K562 (cell line): ENCODE data around the gene HPD. TPM values are rescaled to one million over a fixed set of nuclear protein-coding genes. Genes with fewer than 3 reads are reported as not detected.

Source experiments
- ATAC-seq: fragments of 200-7000 bp; cut with Tn5 transposase; 3 replicates; pipeline ENCODE4 v1.9.1; 2020; ENCODE audit warnings: moderate library complexity
- BruUV-seq: library from RNA; stranded (reverse); fragments of 400-500 nt; replicated peaks from 2 replicates; lab custom pipeline; 2021; lab: Mats Ljungman, UMichigan
- CTCF ChIA-PET: fragments of 300-600 bp; formaldehyde crosslinking; extraction: SDS; loops from one replicate; lab custom pipeline; 2021; ENCODE audit warnings: low intra/inter-chr PET ratio; lab: Yijun Ruan, JAX
- POLR2A ChIA-PET: fragments of 300-600, 350-650 bp; sonication (Branson Sonifier 250); formaldehyde crosslinking; extraction: SDS; loops from one replicate; lab custom pipeline; 2021; ENCODE audit warnings: antibody characterized with exemption, inconsistent platforms; lab: Yijun Ruan, JAX
- DNase-seq, 4 experiments: peaks; one replicate each; pipeline versions ENCODE4 v3.0.0 to v3.0.0-alpha.2; 2011 to 2018; ENCODE audit warnings: low spot score in 3 of 4, mixed read lengths in 3 of 4; ENCODE audit errors: extremely low read depth in 1 of 4
- FAIRE-seq: peaks from 2 replicates; lab custom pipeline; 2011; peaks lifted over from hg19 to GRCh38; lab: Jason Lieb, UNC
- H2AFZ ChIP-seq: 2 replicates; pipeline ENCODE4 v1.6.0; 2011; ENCODE audit warnings: low read depth, low read length, control low read depth, inconsistent platforms
- H3K27ac ChIP-seq: fragments of 200-600 bp; 3 replicates; pipeline ENCODE4 v1.8.0; 2011; ENCODE audit warnings: low read depth, mild to moderate bottlenecking, control low read depth, inconsistent platforms, low read length, moderate library complexity, mixed read lengths; ENCODE audit errors: extremely low read depth
- H3K27me3 ChIP-seq, 2 experiments: fragments of 300-600 bp in 1 of 2; 2 replicates in 1 of 2; 3 replicates in 1 of 2; pipeline versions ENCODE4 v1.6.0 to v1.8.0; 2011; ENCODE audit warnings: inconsistent platforms in 2 of 2, low read length in 2 of 2, mild to moderate bottlenecking in 1 of 2, mixed read lengths in 1 of 2, moderate library complexity in 1 of 2; ENCODE audit not compliant: control insufficient read depth in 2 of 2, insufficient read depth in 2 of 2
- H3K36me3 ChIP-seq: fragments of 300-600 bp; 3 replicates; pipeline ENCODE4 v1.8.0; 2011; ENCODE audit warnings: mild to moderate bottlenecking, low read length, inconsistent platforms; ENCODE audit not compliant: control insufficient read depth, insufficient read depth
- H3K4me1 ChIP-seq, 2 experiments: fragments of 200-600 bp in 1 of 2; replicated peaks in 1 of 2; 2 replicates in 1 of 2; 3 replicates in 1 of 2; pipeline versions ENCODE4 v1.5.1 to v1.8.0; 2011; ENCODE audit warnings: inconsistent platforms in 2 of 2, low read length in 2 of 2, mild to moderate bottlenecking in 1 of 2, mixed read lengths in 1 of 2, moderate library complexity in 1 of 2; ENCODE audit not compliant: control insufficient read depth in 2 of 2, insufficient read depth in 2 of 2
- H3K4me2 ChIP-seq: 2 replicates; pipeline ENCODE4 v1.6.1; 2011; ENCODE audit warnings: low read length, control low read depth, inconsistent platforms, mixed read lengths; ENCODE audit not compliant: insufficient read depth
- H3K4me3 ChIP-seq: fragments of 200-600 bp; sonication (generic), shearing (Covaris generic); 2 replicates; pipeline ENCODE4 v1.5.1; 2016; ENCODE audit warnings: control low read depth, inconsistent platforms
- H3K79me2 ChIP-seq: fragments of 200-600 bp; 3 replicates; pipeline ENCODE4 v1.8.0; 2011; ENCODE audit warnings: low read length, inconsistent platforms; ENCODE audit not compliant: control insufficient read depth, insufficient read depth
- H3K9ac ChIP-seq, 2 experiments: 2 replicates each; pipeline versions ENCODE4 v1.6.0 to v1.6.1; 2011; ENCODE audit warnings: low read depth in 2 of 2, low read length in 2 of 2, control low read depth in 1 of 2, inconsistent platforms in 1 of 2, mild to moderate bottlenecking in 1 of 2, mixed read lengths in 1 of 2; ENCODE audit not compliant: insufficient read depth in 1 of 2
- H3K9me1 ChIP-seq: one replicate; pipeline ENCODE4 v1.6.0; 2011; ENCODE audit warnings: inconsistent platforms, mild to moderate bottlenecking, low read length, moderate library complexity; ENCODE audit not compliant: control insufficient read depth, insufficient read depth
- H3K9me3 ChIP-seq: replicated peaks from 2 replicates; pipeline ENCODE4 v1.5.1; 2011; ENCODE audit warnings: low read depth, low read length, inconsistent platforms; ENCODE audit not compliant: control insufficient read depth, insufficient read depth
- H4K20me1 ChIP-seq: replicated peaks from 2 replicates; pipeline ENCODE4 v1.6.1; 2011; ENCODE audit warnings: low read length, inconsistent platforms, mixed read lengths; ENCODE audit not compliant: control insufficient read depth, insufficient read depth
- CBFA2T3 ChIP-seq: fragments of 450-650 bp; IDR thresholded peaks from 2 replicates; pipeline ENCODE4 v1.6.1; 2017
- CXXC5 ChIP-seq: fragments of 250-450 bp; sonication (Bioruptor Pico); IDR thresholded peaks from 2 replicates; pipeline ENCODE4 v1.8.0; 2022; ENCODE audit warnings: inconsistent platforms, mild to moderate bottlenecking, moderate library complexity
- GABPB1 ChIP-seq: sonication (generic); formaldehyde crosslinking; IDR thresholded peaks from 2 replicates; pipeline ENCODE4 v1.8.0; 2022; ENCODE audit warnings: mild to moderate bottlenecking, missing genetic modification reagents
- HDAC1 ChIP-seq, 2 experiments: fragments of 450-650 bp; IDR thresholded peaks; 2 replicates each; pipeline ENCODE4 v1.6.1; 2016 to 2017; ENCODE audit warnings: inconsistent platforms in 1 of 2, mild to moderate bottlenecking in 1 of 2, moderate library complexity in 1 of 2
- JUNB ChIP-seq: fragments of 450-650 bp; formaldehyde crosslinking; conservative IDR thresholded peaks from 2 replicates; pipeline ENCODE4 v1.4.0; 2020; ENCODE audit warnings: mild to moderate bottlenecking
- JUND ChIP-seq, 2 experiments: IDR thresholded peaks; 2 replicates in 1 of 2; 3 replicates in 1 of 2; pipeline ENCODE4 v1.6.1; 2011; ENCODE audit warnings: borderline replicate concordance in 2 of 2, low read depth in 2 of 2, low read length in 2 of 2, improper control_type of control experiment in 1 of 2, missing biosample characterization in 1 of 2, missing genetic modification characterization in 1 of 2, missing genetic modification reagents in 1 of 2
- PHF21A ChIP-seq: fragments of 450-650 bp; IDR thresholded peaks from 2 replicates; pipeline ENCODE4 v1.6.1; 2017; ENCODE audit warnings: low read depth, borderline replicate concordance
- POLR2AphosphoS5 ChIP-seq: IDR thresholded peaks from 2 replicates; pipeline ENCODE4 v1.6.1; 2011; ENCODE audit warnings: mild to moderate bottlenecking, low read depth, low read length, moderate library complexity; ENCODE audit not compliant: control insufficient read depth, insufficient read depth
- POLR2G ChIP-seq: fragments of 200-400 bp; formaldehyde crosslinking; IDR thresholded peaks from 2 replicates; pipeline ENCODE4 v1.6.1; 2017; ENCODE audit warnings: low read depth, mild to moderate bottlenecking, antibody characterized with exemption, low read length, moderate library complexity
- TAF1 ChIP-seq: IDR thresholded peaks from 2 replicates; pipeline ENCODE4 v1.6.1; 2011; ENCODE audit warnings: mild to moderate bottlenecking, low read length, moderate library complexity; ENCODE audit not compliant: insufficient read depth, control insufficient read depth, severe bottlenecking; ENCODE audit errors: extremely low read depth
- WGBS: fragments of 100-300 bp; shearing (Covaris generic); methylation state at CpG from one replicate; pipeline ENCODE4 v1.1.6; 2016; ENCODE audit warnings: low coverage, mixed read lengths; ENCODE audit not compliant: insufficient coverage; ENCODE audit errors: missing lambda C conversion rate; 5-methylcytosine and 5-hydroxymethylcytosine counted together
- in situ Hi-C: fragments of 300-500 bp; cut with MboI; formaldehyde crosslinking; loops from 4 replicates; pipeline ENCODE4 v1.15.0; 2018; ENCODE audit warnings: inconsistent platforms, mixed read lengths
- intact Hi-C: fragments of 100-400 bp; cut with micrococcal nuclease; formaldehyde crosslinking; loops from 2 replicates; pipeline ENCODE4 v1.14.2; 2022
- polyA plus RNA-seq, 8 experiments: library from polyadenylated mRNA; depleted of rRNA in 4 of 8; stranded (reverse) in 5 of 8; unstranded in 3 of 8; fragments of >200 nt; fragmentation: Nextera tagmentation in 2 of 8; fragmentation: Illumina TruSeq in 1 of 8; extraction: Ambion mirVana in 2 of 8; extraction: Trizol in 1 of 8; gene quantifications; 2 replicates each; pipeline versions ENCODE4 v1.2.1 to v1.2.3, GENCODE V29; 2011 to 2014; ENCODE audit warnings: inconsistent platforms in 1 of 8, missing spikeins in 1 of 8
- total RNA-seq, 7 experiments: library from RNA; depleted of rRNA in 6 of 7; stranded (reverse); fragments of >200 nt in 6 of 7; fragmentation: Illumina TruSeq in 2 of 7; extraction: Trizol in 2 of 7; gene quantifications; 2 replicates each; pipeline versions ENCODE4 v1.2.1 to v1.2.3, GENCODE V29; 2011 to 2021; ENCODE audit warnings: low replicate concordance in 1 of 7
- TF ChIP-seq, protein P1 (sequence below): sonication (generic); formaldehyde crosslinking; IDR thresholded peaks from 2 replicates; pipeline ENCODE4 v1.8.1; 2022; ENCODE audit warnings: missing genetic modification reagents
- TF ChIP-seq, protein P2 (sequence below): fragments of 250-450 bp; sonication (Bioruptor Pico); IDR thresholded peaks from 2 replicates; pipeline ENCODE4 v1.5.0; 2021
- TF ChIP-seq, protein P3 (sequence below), 2 experiments: IDR thresholded peaks; 2 replicates each; pipeline ENCODE4 v1.6.1; 2011; ENCODE audit warnings: borderline replicate concordance in 1 of 2, control low read depth in 1 of 2, low read depth in 1 of 2, low read length in 1 of 2, mild to moderate bottlenecking in 1 of 2, mixed read lengths in 1 of 2, moderate library complexity in 1 of 2; ENCODE audit not compliant: insufficient read depth in 1 of 2, insufficient read length in 1 of 2, poor library complexity in 1 of 2, severe bottlenecking in 1 of 2; ENCODE audit errors: extremely low read depth in 1 of 2

The HPD gene
- total and polyA plus RNA-seq, 9 of the 15 experiments (the other 6 are each of a cell fraction or from before 2014, with no cell fraction given) = 0.06 to 0.29 (median 0.07) TPM; not detected in 4

DNA sequence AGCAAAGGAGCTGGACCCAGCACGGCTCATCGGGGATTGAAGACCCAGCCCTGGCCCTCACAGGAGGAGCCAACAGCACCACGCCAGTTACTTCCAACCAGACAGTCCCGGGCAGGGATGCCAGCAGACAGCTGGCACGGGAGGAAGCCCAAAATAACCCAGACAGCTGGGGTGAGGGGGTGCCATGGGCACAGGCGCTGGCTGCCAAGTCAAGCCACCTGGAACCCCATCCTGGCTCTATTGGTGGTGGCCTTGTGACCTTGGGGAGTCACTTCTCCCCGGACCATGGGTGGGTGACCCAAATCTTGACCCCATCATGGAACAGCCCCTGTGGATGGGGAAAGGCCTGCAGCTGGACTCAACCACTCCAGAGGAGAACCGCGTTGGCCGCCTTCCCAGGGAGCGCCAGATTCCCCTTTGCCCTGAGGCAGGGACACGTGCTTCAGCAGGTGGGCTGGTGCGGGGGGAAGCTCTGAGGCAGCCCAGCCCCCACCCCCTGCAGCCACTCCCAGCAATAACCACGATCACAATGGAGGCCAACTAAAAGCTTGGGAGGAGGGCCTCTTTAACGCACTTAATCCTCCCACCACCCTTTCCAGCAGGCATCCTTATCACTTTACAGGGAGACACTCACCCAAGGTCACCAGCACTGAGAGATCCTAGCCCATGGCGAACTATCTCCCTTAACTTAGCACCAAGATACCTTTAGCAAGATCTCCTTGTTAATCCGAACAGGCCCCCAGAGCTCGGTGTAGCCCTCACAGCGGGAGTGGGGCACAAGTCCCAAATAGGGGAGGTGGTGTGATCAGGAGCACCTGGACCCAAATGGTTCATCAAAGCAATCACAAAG lies 60.5 kb downstream of the HPD start:
- CTCF ChIA-PET = interaction anchor here (1.2 to 5.9 kb wide), 3 partner anchors 13 to 101 kb away, joined by 3 to 73 read pairs (median 12); partner anchors contain the start of gene PSMD9
- Histone ChIP-seq H3K36me3 (peaks cover 33% of the 10 kb centered on the region), H3K27me3 (no peaks in the 10 kb centered on the region), H3K4me2 (peak overlapping the region; percentile 91), H2AFZ (no peak overlapping the region), H3K4me1 (peaks cover 40 to 82% of the 10 kb centered on the region in 2 experiments), H4K20me1 (no peaks in the 10 kb centered on the region), H3K9me3 (no peaks in the 10 kb centered on the region), H3K9ac (peak overlapping the region; percentile 77 to 92), H3K79me2 (peaks cover 77% of the 10 kb centered on the region), H3K9me1 (no peaks in the 10 kb centered on the region), H3K27ac (peak overlapping the region; percentile 89), H3K4me3 (peak overlapping the region; percentile 32)
- BruUV-seq = no TSS peak
- FAIRE-seq (peak; percentile 92), ATAC-seq (no peak), DNase-seq (peak in 3 of 4 experiments; percentile 43 to 85 (median 65))
- intact Hi-C loops (no loop called here), in situ Hi-C loops (loop anchor here (5.0 kb wide), 1 partner anchor 89 kb away; the partner anchor contains the start of gene PSMD9)
- POLR2A ChIA-PET = interaction anchor here (0.5 to 9.4 kb wide), 12 partner anchors 10 to 350 kb away, joined by 3 to 194 read pairs (median 4); partner anchors contain the start of gene SETD1B
- 8% methylated on average over 19 of the region's 19 CpGs for WGBS
- TF ChIP-seq HDAC1 (IDR thresholded peaks at IDR 0.05) = peak in 1 of 2 experiments; percentile 63; a peak in 1 of 4 replicates
- 0 out of 2 replicates have a peak, but pooled peaks have one; percentile 13 for TF ChIP-seq PHF21A
- peak; percentile 49; the same call in 1 of the 2 replicates for TF ChIP-seq CBFA2T3
- TF ChIP-seq, protein P1, sequence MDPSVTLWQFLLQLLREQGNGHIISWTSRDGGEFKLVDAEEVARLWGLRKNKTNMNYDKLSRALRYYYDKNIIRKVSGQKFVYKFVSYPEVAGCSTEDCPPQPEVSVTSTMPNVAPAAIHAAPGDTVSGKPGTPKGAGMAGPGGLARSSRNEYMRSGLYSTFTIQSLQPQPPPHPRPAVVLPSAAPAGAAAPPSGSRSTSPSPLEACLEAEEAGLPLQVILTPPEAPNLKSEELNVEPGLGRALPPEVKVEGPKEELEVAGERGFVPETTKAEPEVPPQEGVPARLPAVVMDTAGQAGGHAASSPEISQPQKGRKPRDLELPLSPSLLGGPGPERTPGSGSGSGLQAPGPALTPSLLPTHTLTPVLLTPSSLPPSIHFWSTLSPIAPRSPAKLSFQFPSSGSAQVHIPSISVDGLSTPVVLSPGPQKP (CRISPR knock-in tag) = no peak
- TF ChIP-seq POLR2AphosphoS5 = 0 out of 2 replicates have a peak, but pooled peaks have one; percentile 31
- TF ChIP-seq TAF1 = peak; percentile 46
- TF ChIP-seq, protein P2, sequence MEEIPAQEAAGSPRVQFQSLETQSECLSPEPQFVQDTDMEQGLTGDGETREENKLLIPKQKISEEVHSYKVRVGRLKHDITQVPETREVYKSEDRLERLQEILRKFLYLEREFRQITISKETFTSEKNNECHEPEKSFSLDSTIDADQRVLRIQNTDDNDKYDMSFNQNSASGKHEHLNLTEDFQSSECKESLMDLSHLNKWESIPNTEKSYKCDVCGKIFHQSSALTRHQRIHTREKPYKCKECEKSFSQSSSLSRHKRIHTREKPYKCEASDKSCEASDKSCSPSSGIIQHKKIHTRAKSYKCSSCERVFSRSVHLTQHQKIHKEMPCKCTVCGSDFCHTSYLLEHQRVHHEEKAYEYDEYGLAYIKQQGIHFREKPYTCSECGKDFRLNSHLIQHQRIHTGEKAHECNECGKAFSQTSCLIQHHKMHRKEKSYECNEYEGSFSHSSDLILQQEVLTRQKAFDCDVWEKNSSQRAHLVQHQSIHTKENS (CRISPR knock-in tag) = no peak
- TF ChIP-seq CXXC5 (CRISPR knock-in tag) = peak; percentile 83
- no peak for TF ChIP-seq JUNB (CRISPR knock-in tag)
- 0 out of 2 replicates have a peak, but pooled peaks have one; percentile 15 for TF ChIP-seq GABPB1
- TF ChIP-seq, protein P3, sequence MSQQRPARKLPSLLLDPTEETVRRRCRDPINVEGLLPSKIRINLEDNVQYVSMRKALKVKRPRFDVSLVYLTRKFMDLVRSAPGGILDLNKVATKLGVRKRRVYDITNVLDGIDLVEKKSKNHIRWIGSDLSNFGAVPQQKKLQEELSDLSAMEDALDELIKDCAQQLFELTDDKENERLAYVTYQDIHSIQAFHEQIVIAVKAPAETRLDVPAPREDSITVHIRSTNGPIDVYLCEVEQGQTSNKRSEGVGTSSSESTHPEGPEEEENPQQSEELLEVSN (IDR thresholded peaks at IDR 0.05; ENCODE audit: borderline replicate concordance in 1 of 2, extremely low read depth in 1 of 2, insufficient read depth in 1 of 2, insufficient read length in 1 of 2, low read depth in 1 of 2, low read length in 1 of 2, poor library complexity in 1 of 2, severe bottlenecking in 1 of 2) = peak; percentile 58 to 70
- TF ChIP-seq POLR2G = peak; percentile 73
- 0 out of 2 replicates have a peak, but pooled peaks have one; percentile 3 for TF ChIP-seq JUND (IDR thresholded peaks at IDR 0.05; ENCODE audit: borderline replicate concordance, low read depth, low read length)
- no peak; the same call in 2 of the 3 replicates for TF ChIP-seq JUND (tag; IDR thresholded peaks at IDR 0.05; ENCODE audit: borderline replicate concordance, low read depth, low read length)
